A549 (cell line): ENCODE data around the gene LNPEP. TPM values are rescaled to one million over a fixed set of nuclear protein-coding genes. Genes with fewer than 3 reads are reported as not detected.

Experiments used
- CBX8 ChIP-seq: fragments of 200-600 bp; sonication (generic); IDR thresholded peaks from 2 replicates; pipeline ENCODE4 v1.6.1; 2016
- EHF ChIP-seq: fragments of 250-450 bp; sonication (Bioruptor Pico); IDR thresholded peaks from 2 replicates; pipeline ENCODE4 v1.5.0; 2020; ENCODE audit warnings: mild to moderate bottlenecking
- ESRRA ChIP-seq: fragments of 150-350 bp; IDR thresholded peaks from 2 replicates; pipeline ENCODE4 v1.6.1; 2014; ENCODE audit warnings: mild to moderate bottlenecking, low read length, borderline replicate concordance
- FOXS1 ChIP-seq: fragments of 250-450 bp; sonication (Bioruptor Pico); IDR thresholded peaks from 2 replicates; pipeline ENCODE4 v1.5.0; 2020; ENCODE audit warnings: mild to moderate bottlenecking, moderate library complexity
- HOXB13 ChIP-seq: fragments of 250-450 bp; sonication (Bioruptor Pico); IDR thresholded peaks from 2 replicates; pipeline ENCODE4 v1.5.0; 2020; ENCODE audit warnings: low read depth, mild to moderate bottlenecking, moderate library complexity
- JUN ChIP-seq, 2 experiments: fragments of >200 bp; sonication (Bioruptor Twin); formaldehyde crosslinking; IDR thresholded peaks; 2 replicates in 1 of 2; 3 replicates in 1 of 2; pipeline ENCODE4 v1.6.1; 2016 to 2017
- MAFK ChIP-seq: fragments of 450-650 bp; IDR thresholded peaks from 2 replicates; pipeline ENCODE4 v1.6.1; 2014; ENCODE audit not compliant: partially characterized antibody
- MAZ ChIP-seq: fragments of 150-350 bp; IDR thresholded peaks from 2 replicates; pipeline ENCODE4 v1.6.1; 2014; ENCODE audit warnings: antibody characterized with exemption, low read depth, low read length, borderline replicate concordance
- MYC ChIP-seq: IDR thresholded peaks from 2 replicates; pipeline ENCODE4 v1.6.1; 2012; ENCODE audit warnings: mild to moderate bottlenecking, inconsistent platforms, low read length, improper control_type of control experiment, borderline replicate concordance
- NR3C1 ChIP-seq: fragments of >200 bp; sonication (Bioruptor Twin); formaldehyde crosslinking; IDR thresholded peaks from 3 replicates; pipeline ENCODE4 v1.6.1; 2017
- PHF8 ChIP-seq: fragments of 200-600 bp; sonication (generic); IDR thresholded peaks from 2 replicates; pipeline ENCODE4 v1.6.1; 2016; ENCODE audit warnings: low read depth, mild to moderate bottlenecking, antibody characterized with exemption, moderate library complexity, borderline replicate concordance
- POLR2A ChIP-seq: IDR thresholded peaks from 2 replicates; pipeline ENCODE4 v1.6.1; 2012; ENCODE audit warnings: mild to moderate bottlenecking, low read length
- RNF2 ChIP-seq: fragments of 200-600 bp; sonication (generic); IDR thresholded peaks from 2 replicates; pipeline ENCODE4 v1.6.1; 2016; ENCODE audit warnings: low read depth, mild to moderate bottlenecking, antibody characterized with exemption, moderate library complexity, borderline replicate concordance
- TFCP2L1 ChIP-seq: fragments of 250-450 bp; sonication (Bioruptor Pico); IDR thresholded peaks from 2 replicates; pipeline ENCODE4 v1.5.0; 2021; ENCODE audit warnings: mild to moderate bottlenecking
- TP53 ChIP-seq: fragments of 250-450 bp; sonication (Bioruptor Pico); IDR thresholded peaks from 2 replicates; pipeline ENCODE4 v1.5.0; 2021; ENCODE audit warnings: mild to moderate bottlenecking, moderate library complexity
- ZC3H11A ChIP-seq: fragments of 450-650 bp; IDR thresholded peaks from 2 replicates; pipeline ENCODE4 v1.6.1; 2014; ENCODE audit warnings: antibody characterized with exemption, mild to moderate bottlenecking
- ZNF302 ChIP-seq: fragments of 250-450 bp; sonication (Bioruptor Pico); IDR thresholded peaks from 2 replicates; pipeline ENCODE4 v1.9.0; 2021; ENCODE audit warnings: inconsistent platforms, mild to moderate bottlenecking, moderate library complexity
- ZSCAN20 ChIP-seq: fragments of 250-450 bp; sonication (Bioruptor Pico); IDR thresholded peaks from 2 replicates; pipeline ENCODE4 v1.8.0; 2022; ENCODE audit warnings: mild to moderate bottlenecking, moderate library complexity
- polyA plus RNA-seq, 4 experiments: library from polyadenylated mRNA; depleted of rRNA in 3 of 4; stranded (reverse); fragments of >200 nt; fragmentation: RNase III in 1 of 4; extraction: RNeasy Plus Mini Kit Qiagen cat#74134 plus additional on column Dnase treatment in 1 of 4; gene quantifications; 2 replicates in 3 of 4; 3 replicates in 1 of 4; pipeline ENCODE4 v1.2.3, GENCODE V29; 2011 to 2017
- TF ChIP-seq, protein P1 (sequence below): fragments of 450-650 bp; IDR thresholded peaks from 2 replicates; pipeline ENCODE4 v1.6.1; 2014; ENCODE audit warnings: antibody characterized with exemption
- TF ChIP-seq, protein P2 (sequence below): fragments of 200-600 bp; sonication (generic); IDR thresholded peaks from 2 replicates; pipeline ENCODE4 v1.6.1; 2016; ENCODE audit warnings: antibody characterized with exemption, mild to moderate bottlenecking, moderate library complexity
- TF ChIP-seq, protein P3 (sequence below): fragments of 150-350 bp; IDR thresholded peaks from 2 replicates; pipeline ENCODE4 v1.6.1; 2014; ENCODE audit warnings: low read depth, mild to moderate bottlenecking, low read length
- TF ChIP-seq, protein P4 (sequence below): fragments of >200 bp; sonication (Bioruptor Twin); formaldehyde crosslinking; IDR thresholded peaks from 2 replicates; pipeline ENCODE4 v1.6.1; 2016
- TF ChIP-seq, protein P5 (sequence below): fragments of 250-450 bp; sonication (Bioruptor Pico); IDR thresholded peaks from 2 replicates; pipeline ENCODE4 v1.5.0; 2021; ENCODE audit warnings: mild to moderate bottlenecking, moderate library complexity, borderline replicate concordance
- TF ChIP-seq, protein P6 (sequence below): IDR thresholded peaks from 2 replicates; pipeline ENCODE4 v1.6.1; 2012; ENCODE audit warnings: low read depth, borderline replicate concordance
- TF ChIP-seq, protein P7 (sequence below): fragments of 250-450 bp; sonication (Bioruptor Pico); IDR thresholded peaks from 2 replicates; pipeline ENCODE4 v1.5.0; 2020; ENCODE audit warnings: low read depth, mild to moderate bottlenecking, moderate library complexity

The LNPEP gene
- polyA plus RNA-seq, 2 of the 4 experiments (the other 2 are of a cell fraction): 5.9 to 19.7 TPM

DNA sequence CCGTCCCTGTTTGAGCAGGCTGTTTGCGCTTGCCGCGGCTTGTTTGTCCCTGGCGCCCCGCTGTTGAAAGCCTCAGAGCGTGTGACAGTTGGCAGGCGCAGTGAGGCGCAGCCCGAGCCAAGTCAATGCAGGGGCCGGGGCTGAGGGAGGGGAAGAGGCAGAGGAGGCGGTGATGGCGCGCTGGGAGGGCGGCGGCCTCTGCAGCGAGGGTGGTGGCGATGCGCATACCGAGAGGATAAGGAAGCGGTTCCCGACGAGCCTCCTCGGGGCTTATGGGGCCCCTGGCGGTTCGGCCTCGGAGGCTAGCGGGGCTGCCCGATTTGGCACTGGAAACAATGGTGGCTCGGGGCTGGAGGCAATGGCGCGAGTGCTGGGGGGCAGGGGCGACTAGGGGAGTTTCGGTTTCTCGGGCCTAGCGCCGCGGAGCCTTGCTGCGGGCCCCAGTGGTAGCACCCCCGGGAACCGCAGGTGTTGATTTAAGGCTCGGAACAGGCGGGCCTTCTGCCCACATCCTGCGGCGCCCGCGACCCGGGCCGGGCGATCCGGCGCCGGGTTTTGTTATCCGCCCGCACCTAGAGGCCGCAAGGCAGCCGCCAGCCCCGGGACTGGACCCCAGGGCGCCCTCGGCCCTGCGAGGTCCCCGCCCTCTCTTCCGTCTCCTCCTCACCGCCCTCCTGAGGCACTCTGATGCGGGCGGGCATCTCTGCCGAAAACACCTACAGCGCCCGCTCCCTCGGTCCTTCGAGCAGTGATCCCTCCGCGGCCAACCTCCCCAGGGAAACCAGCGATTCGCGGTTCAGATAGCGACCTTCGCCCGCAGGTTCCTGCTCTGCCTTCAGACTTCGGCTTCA, 947 bp upstream of the LNPEP start (continued):
- TF ChIP-seq MAFK (no peak), NR3C1 (no peak), CBX8 (no peak), POLR2A (peak; percentile 73), ZSCAN20 (CRISPR knock-in tag) (no peak), MYC (peak; percentile 65; the same call in 1 of the 2 replicates), JUN (IDR thresholded peaks at IDR 0.05) (peak; percentile 70 to 91), RNF2 (no peak), ZC3H11A (no peak), HOXB13 (CRISPR knock-in tag) (no peak), ZNF302 (CRISPR knock-in tag) (no peak), MAZ (no peak), ESRRA (no peak), PHF8 (peak; percentile 71), EHF (CRISPR knock-in tag) (no peak), TFCP2L1 (no peak), FOXS1 (CRISPR knock-in tag) (peak; percentile 94), TP53 (CRISPR knock-in tag) (no peak)
- TF ChIP-seq, protein P1, sequence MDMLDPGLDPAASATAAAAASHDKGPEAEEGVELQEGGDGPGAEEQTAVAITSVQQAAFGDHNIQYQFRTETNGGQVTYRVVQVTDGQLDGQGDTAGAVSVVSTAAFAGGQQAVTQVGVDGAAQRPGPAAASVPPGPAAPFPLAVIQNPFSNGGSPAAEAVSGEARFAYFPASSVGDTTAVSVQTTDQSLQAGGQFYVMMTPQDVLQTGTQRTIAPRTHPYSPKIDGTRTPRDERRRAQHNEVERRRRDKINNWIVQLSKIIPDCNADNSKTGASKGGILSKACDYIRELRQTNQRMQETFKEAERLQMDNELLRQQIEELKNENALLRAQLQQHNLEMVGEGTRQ: no peak
- TF ChIP-seq, protein P2, sequence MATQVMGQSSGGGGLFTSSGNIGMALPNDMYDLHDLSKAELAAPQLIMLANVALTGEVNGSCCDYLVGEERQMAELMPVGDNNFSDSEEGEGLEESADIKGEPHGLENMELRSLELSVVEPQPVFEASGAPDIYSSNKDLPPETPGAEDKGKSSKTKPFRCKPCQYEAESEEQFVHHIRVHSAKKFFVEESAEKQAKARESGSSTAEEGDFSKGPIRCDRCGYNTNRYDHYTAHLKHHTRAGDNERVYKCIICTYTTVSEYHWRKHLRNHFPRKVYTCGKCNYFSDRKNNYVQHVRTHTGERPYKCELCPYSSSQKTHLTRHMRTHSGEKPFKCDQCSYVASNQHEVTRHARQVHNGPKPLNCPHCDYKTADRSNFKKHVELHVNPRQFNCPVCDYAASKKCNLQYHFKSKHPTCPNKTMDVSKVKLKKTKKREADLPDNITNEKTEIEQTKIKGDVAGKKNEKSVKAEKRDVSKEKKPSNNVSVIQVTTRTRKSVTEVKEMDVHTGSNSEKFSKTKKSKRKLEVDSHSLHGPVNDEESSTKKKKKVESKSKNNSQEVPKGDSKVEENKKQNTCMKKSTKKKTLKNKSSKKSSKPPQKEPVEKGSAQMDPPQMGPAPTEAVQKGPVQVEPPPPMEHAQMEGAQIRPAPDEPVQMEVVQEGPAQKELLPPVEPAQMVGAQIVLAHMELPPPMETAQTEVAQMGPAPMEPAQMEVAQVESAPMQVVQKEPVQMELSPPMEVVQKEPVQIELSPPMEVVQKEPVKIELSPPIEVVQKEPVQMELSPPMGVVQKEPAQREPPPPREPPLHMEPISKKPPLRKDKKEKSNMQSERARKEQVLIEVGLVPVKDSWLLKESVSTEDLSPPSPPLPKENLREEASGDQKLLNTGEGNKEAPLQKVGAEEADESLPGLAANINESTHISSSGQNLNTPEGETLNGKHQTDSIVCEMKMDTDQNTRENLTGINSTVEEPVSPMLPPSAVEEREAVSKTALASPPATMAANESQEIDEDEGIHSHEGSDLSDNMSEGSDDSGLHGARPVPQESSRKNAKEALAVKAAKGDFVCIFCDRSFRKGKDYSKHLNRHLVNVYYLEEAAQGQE: no peak
- TF ChIP-seq, protein P3, sequence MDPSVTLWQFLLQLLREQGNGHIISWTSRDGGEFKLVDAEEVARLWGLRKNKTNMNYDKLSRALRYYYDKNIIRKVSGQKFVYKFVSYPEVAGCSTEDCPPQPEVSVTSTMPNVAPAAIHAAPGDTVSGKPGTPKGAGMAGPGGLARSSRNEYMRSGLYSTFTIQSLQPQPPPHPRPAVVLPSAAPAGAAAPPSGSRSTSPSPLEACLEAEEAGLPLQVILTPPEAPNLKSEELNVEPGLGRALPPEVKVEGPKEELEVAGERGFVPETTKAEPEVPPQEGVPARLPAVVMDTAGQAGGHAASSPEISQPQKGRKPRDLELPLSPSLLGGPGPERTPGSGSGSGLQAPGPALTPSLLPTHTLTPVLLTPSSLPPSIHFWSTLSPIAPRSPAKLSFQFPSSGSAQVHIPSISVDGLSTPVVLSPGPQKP: no peak
- TF ChIP-seq, protein P4, sequence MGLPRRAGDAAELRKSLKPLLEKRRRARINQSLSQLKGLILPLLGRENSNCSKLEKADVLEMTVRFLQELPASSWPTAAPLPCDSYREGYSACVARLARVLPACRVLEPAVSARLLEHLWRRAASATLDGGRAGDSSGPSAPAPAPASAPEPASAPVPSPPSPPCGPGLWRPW: no peak
- TF ChIP-seq, protein P5, sequence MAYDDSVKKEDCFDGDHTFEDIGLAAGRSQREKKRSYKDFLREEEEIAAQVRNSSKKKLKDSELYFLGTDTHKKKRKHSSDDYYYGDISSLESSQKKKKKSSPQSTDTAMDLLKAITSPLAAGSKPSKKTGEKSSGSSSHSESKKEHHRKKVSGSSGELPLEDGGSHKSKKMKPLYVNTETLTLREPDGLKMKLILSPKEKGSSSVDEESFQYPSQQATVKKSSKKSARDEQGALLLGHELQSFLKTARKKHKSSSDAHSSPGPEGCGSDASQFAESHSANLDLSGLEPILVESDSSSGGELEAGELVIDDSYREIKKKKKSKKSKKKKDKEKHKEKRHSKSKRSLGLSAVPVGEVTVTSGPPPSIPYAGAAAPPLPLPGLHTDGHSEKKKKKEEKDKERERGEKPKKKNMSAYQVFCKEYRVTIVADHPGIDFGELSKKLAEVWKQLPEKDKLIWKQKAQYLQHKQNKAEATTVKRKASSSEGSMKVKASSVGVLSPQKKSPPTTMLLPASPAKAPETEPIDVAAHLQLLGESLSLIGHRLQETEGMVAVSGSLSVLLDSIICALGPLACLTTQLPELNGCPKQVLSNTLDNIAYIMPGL (CRISPR knock-in tag): peak; percentile 92
- TF ChIP-seq, protein P6, sequence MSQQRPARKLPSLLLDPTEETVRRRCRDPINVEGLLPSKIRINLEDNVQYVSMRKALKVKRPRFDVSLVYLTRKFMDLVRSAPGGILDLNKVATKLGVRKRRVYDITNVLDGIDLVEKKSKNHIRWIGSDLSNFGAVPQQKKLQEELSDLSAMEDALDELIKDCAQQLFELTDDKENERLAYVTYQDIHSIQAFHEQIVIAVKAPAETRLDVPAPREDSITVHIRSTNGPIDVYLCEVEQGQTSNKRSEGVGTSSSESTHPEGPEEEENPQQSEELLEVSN: peak; percentile 57; the same call in 1 of the 2 replicates
- TF ChIP-seq, protein P7, sequence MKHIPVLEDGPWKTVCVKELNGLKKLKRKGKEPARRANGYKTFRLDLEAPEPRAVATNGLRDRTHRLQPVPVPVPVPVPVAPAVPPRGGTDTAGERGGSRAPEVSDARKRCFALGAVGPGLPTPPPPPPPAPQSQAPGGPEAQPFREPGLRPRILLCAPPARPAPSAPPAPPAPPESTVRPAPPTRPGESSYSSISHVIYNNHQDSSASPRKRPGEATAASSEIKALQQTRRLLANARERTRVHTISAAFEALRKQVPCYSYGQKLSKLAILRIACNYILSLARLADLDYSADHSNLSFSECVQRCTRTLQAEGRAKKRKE (CRISPR knock-in tag): no peak
- TF ChIP-seq, all 56 proteins: peak for 13
